ENCODE measurements around the gene RAPSN.

Gene RAPSN

GRCh38 chr11:47448566-47449427 lies at the start of gene RAPSN:
Gene RAPSN (minus strand): TSS chr11:47449136. CDS start chr11:47448964, 172 bp downstream.
- no peak for DNase-seq (ENCODE audit: low read depth)
- TF ChIP-seq, protein P1, sequence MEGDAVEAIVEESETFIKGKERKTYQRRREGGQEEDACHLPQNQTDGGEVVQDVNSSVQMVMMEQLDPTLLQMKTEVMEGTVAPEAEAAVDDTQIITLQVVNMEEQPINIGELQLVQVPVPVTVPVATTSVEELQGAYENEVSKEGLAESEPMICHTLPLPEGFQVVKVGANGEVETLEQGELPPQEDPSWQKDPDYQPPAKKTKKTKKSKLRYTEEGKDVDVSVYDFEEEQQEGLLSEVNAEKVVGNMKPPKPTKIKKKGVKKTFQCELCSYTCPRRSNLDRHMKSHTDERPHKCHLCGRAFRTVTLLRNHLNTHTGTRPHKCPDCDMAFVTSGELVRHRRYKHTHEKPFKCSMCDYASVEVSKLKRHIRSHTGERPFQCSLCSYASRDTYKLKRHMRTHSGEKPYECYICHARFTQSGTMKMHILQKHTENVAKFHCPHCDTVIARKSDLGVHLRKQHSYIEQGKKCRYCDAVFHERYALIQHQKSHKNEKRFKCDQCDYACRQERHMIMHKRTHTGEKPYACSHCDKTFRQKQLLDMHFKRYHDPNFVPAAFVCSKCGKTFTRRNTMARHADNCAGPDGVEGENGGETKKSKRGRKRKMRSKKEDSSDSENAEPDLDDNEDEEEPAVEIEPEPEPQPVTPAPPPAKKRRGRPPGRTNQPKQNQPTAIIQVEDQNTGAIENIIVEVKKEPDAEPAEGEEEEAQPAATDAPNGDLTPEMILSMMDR (IDR thresholded peaks at IDR 0.05; ENCODE audit: low read depth, low read length, missing control alignments): no peak
- no peak within 1 kb of the TSS for H3K4me3 ChIP-seq (ENCODE audit: low read depth, low read length)

GRCh38 chr11:47498149-47498548 lies 49.2 kb upstream of the RAPSN start:
- DNase-seq (ENCODE audit: low read depth): no peak
- TF ChIP-seq, protein P1 (IDR thresholded peaks at IDR 0.05; ENCODE audit: low read depth, low read length, missing control alignments): no peak
- no peak overlapping the region for H3K4me3 ChIP-seq (ENCODE audit: low read depth, low read length)

DNA sequence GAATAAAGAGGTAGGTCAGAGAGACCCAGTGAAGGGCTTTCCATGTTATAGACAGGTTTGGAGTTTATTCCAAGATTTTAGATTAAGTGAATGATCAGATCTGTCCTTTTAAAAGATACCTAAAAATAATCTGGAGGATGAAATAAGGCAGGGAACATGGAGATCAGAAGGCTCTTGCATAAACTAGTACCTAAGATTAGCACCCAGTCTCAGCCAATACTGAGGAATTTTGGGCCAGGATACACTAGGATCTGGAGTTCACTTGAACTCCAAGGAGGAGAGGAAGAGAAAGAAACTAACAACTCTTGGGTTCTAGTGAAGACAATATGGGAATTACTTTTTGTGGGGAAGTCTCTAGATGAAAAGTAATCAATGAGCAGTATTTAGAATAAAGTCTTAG lies 47.9 kb upstream of the RAPSN start:
- no peak for DNase-seq (ENCODE audit: low read depth)
- TF ChIP-seq, protein P1 (IDR thresholded peaks at IDR 0.05; ENCODE audit: low read depth, low read length, missing control alignments): no peak
- H3K4me3 ChIP-seq (ENCODE audit: low read depth, low read length): no peak overlapping the region

DNA sequence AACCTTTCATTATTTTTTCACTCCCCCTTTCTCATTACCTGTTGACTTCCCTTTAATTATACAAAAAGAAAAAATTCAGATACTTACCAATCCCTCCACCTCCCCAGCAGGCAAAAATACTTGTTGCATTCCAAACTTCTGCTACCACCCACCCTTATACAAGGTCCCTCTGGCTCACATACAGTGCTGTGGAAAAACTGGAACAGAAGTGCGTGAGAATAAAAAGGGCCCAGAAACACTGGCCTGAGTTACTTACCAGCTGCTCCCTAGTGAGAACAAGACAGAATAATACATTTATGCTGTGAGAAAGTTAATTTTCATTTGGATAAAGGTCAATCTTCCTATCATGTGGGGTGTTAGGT lies 46.9 kb upstream of the RAPSN start:
- no peak overlapping the region for H3K4me3 ChIP-seq (ENCODE audit: low read depth, low read length)
- TF ChIP-seq, protein P1 (IDR thresholded peaks at IDR 0.05; ENCODE audit: low read depth, low read length, missing control alignments): no peak
- DNase-seq (ENCODE audit: low read depth): no peak

DNA sequence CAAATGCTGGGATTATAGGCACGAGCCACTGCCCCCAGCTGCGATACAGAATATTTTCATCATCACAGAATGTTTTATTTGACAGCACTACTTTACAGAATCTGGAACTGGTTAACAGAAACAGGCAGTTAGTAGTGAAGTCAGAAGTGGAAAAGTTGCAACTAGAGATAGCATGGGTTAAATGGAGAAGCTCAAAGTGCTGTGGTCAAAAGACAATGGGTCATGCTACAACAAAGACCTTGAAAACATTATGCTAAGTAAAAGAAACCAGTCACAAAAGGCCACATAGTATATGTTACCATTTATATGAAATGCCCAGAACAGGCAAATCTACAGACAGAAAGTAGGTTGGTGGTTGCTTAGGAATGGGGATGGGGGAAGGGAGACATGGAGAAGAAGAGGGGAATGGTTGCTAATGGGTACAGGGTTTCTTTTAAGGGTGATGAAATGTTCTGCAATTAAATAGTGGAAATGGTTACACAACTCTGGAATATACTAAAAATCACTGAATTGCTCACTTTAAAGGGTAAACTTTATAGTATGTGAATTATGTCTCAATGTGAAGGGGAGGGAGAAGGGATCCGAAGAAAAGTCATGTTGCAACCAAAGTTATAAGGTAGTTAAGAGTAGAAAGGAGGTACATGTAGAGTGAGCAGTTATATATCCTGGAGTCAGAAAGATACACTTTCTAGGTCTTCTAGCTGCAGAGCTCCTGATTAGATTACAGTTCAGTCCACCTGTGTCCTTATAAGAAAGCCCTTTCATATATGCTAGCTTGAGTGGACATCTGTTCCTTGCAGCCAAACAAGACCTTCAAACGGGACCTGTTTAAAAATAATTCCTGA lies 46.3 kb upstream of the RAPSN start:
- no peak overlapping the region for H3K4me3 ChIP-seq (ENCODE audit: low read depth, low read length)
- TF ChIP-seq, protein P1 (IDR thresholded peaks at IDR 0.05; ENCODE audit: low read depth, low read length, missing control alignments): no peak
- DNase-seq (ENCODE audit: low read depth): no peak

- no peak overlapping the region for H3K4me3 ChIP-seq (ENCODE audit: low read depth, low read length)
- TF ChIP-seq, protein P1 (IDR thresholded peaks at IDR 0.05; ENCODE audit: low read depth, low read length, missing control alignments): no peak
- DNase-seq (ENCODE audit: low read depth): no peak
These were observed 40.4 kb upstream of the RAPSN start for GRCh38 chr11:47489395-47489755.
